ENCODE measurements around the gene STRBP.

DNA sequence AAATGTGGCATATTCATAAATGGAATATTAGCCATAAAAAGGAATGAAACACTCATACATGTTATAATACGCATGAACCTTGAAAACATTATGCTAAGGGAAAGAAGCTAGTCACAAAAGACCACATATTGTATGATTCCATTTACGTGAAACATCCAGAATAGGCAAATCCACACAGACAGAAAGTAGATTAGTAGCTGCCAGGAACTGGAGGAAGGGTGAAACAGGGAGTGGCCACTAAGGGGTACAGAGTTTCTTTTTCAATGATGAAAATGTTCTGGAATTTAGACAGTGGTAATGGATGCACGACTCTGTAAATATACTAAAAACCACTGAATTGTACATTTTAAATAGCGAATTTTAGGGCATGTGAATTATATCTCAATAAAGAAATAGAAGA lies 39.4 kb downstream of the STRBP start:
- TF ChIP-seq, protein P1, sequence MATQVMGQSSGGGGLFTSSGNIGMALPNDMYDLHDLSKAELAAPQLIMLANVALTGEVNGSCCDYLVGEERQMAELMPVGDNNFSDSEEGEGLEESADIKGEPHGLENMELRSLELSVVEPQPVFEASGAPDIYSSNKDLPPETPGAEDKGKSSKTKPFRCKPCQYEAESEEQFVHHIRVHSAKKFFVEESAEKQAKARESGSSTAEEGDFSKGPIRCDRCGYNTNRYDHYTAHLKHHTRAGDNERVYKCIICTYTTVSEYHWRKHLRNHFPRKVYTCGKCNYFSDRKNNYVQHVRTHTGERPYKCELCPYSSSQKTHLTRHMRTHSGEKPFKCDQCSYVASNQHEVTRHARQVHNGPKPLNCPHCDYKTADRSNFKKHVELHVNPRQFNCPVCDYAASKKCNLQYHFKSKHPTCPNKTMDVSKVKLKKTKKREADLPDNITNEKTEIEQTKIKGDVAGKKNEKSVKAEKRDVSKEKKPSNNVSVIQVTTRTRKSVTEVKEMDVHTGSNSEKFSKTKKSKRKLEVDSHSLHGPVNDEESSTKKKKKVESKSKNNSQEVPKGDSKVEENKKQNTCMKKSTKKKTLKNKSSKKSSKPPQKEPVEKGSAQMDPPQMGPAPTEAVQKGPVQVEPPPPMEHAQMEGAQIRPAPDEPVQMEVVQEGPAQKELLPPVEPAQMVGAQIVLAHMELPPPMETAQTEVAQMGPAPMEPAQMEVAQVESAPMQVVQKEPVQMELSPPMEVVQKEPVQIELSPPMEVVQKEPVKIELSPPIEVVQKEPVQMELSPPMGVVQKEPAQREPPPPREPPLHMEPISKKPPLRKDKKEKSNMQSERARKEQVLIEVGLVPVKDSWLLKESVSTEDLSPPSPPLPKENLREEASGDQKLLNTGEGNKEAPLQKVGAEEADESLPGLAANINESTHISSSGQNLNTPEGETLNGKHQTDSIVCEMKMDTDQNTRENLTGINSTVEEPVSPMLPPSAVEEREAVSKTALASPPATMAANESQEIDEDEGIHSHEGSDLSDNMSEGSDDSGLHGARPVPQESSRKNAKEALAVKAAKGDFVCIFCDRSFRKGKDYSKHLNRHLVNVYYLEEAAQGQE (IDR thresholded peaks at IDR 0.05; ENCODE audit: insufficient replicate concordance, low read depth): no peak
- TF ChIP-seq GABPA (IDR thresholded peaks at IDR 0.05; ENCODE audit: low read depth): no peak

Data from HL-60 (cell line).